Measurements from ENCODE around the gene NPRL2.

- TF ChIP-seq CTCF (IDR thresholded peaks at IDR 0.05; ENCODE audit: insufficient read depth, low read length, poor library complexity, severe bottlenecking): no peak
- no peak for TF ChIP-seq EZH2phosphoT487 (conservative IDR thresholded peaks at IDR 0.05; ENCODE audit: low read length)
These were observed 21.8 kb upstream of the NPRL2 start for GRCh38 chr3:50372349-50372748.

Measured in SU-DHL-6 (cell line).